Adrenal gland (tissue), 19 donors: ENCODE data around the gene APLP2. TPM values are rescaled to one million over a fixed set of nuclear protein-coding genes. Genes with fewer than 3 reads are reported as not detected.
"Not testable (repeated sequence)": the region's sequence is repeated elsewhere in the genome, so short reads cannot be mapped to it uniquely, and the experiment has no call there.

Source experiments
- DNase-seq, 7 donors: peaks; one replicate each; pipeline ENCODE4 v3.0.0-alpha.2; 2019 to 2020
- H3K27ac ChIP-seq, 5 donors: fragments of 200-600 bp; sonication (generic) in 4 of 5; 1 replicate in 3 of 5; 2 replicates in 2 of 5; pipeline versions ENCODE4 v1.5.1 to v1.8.0; 2016 to 2020; ENCODE audit warnings: mild to moderate bottlenecking in 1 of 5
- H3K27me3 ChIP-seq: fragments of 200-600 bp; 2 replicates; pipeline ENCODE4 v1.8.0; 2021
- H3K36me3 ChIP-seq, 2 donors: fragments of 200-600 bp; replicated peaks in 1 of 2; 1 replicate in 1 of 2; 2 replicates in 1 of 2; pipeline versions ENCODE4 v1.5.1 to v1.8.0; 2018 to 2022
- H3K4me1 ChIP-seq, 2 donors: fragments of 200-600 bp; replicated peaks in 1 of 2; 1 replicate in 1 of 2; 2 replicates in 1 of 2; pipeline versions ENCODE4 v1.5.1 to v1.8.0; 2018 to 2021
- H3K4me3 ChIP-seq, 4 donors: fragments of 200-600 bp; sonication (generic) in 3 of 4; one replicate each; pipeline ENCODE4 v1.5.1; 2016 to 2018
- H3K9me3 ChIP-seq, 3 donors: fragments of 200-600 bp; sonication (generic) in 1 of 3; replicated peaks in 1 of 3; 1 replicate in 2 of 3; 2 replicates in 1 of 3; pipeline versions ENCODE4 v1.5.1 to v1.8.0; 2016 to 2021
- POLR2A ChIP-seq, 2 donors: fragments of 450-650 bp; IDR thresholded peaks; one replicate each; pipeline ENCODE4 v1.6.1; 2017; ENCODE audit warnings: antibody characterized with exemption in 2 of 2, mild to moderate bottlenecking in 2 of 2, moderate library complexity in 1 of 2
- WGBS, 4 donors: extraction: QIAGEN DNeasy Blood & Tissue Kit in 2 of 4; methylation state at CpG; one replicate each; pipeline versions ENCODE4 v1.1.5 to v1.1.7; 2013 to 2017; 5-methylcytosine and 5-hydroxymethylcytosine counted together
- intact Hi-C, 2 donors: fragments of 100-400 bp; cut with DNase I; formaldehyde crosslinking; loops; one replicate each; pipeline versions ENCODE4 v1.14.1 to v1.15.0; 2022 to 2023
- long read RNA-seq, 10 donors: library from polyadenylated mRNA in 3 of 10; unstranded in 2 of 10; stranded (forward) in 1 of 10; transcript quantifications; one replicate each; pipeline ENCODE4 v2.0.0 and lab custom pipeline, GENCODE V29; 2021 to 2026
- polyA plus RNA-seq, 3 donors: library from polyadenylated mRNA; stranded (reverse); fragments of 200-250 nt in 2 of 3; fragments of 350-450 nt in 1 of 3; fragmentation: Illumina TruSeq in 1 of 3; extraction: RNeasy Lipid Tissue Mini Kit (QIAGEN cat#74804) in 1 of 3; gene quantifications; one replicate each; pipeline ENCODE4 v1.2.3, GENCODE V29; 2013 to 2014
- total RNA-seq, 9 donors: library from RNA; depleted of rRNA in 4 of 9; stranded (reverse); fragments of >200 nt in 4 of 9; fragments of 120-200 nt in 1 of 9; fragmentation: NEBNext Ultra II Directional in 1 of 9; extraction: Animal tissue kit (Norgen Biotek cat#: 25700) in 1 of 9; gene quantifications; one replicate each; pipeline versions ENCODE4 v1.1.0 to v1.2.4, GENCODE V29; 2013 to 2023
- TF ChIP-seq, protein P1 (sequence below), 6 experiments: fragments of 450-650 bp in 4 of 6; fragments of 200-600 bp in 2 of 6; sonication (generic) in 1 of 6; IDR thresholded peaks; 1 replicate in 5 of 6; 2 replicates in 1 of 6; pipeline versions ENCODE4 v1.5.1 to v1.8.0; 2016 to 2021; ENCODE audit warnings: antibody characterized with exemption in 6 of 6, mild to moderate bottlenecking in 2 of 6, moderate library complexity in 1 of 6
- donor health status: healthy with polysubstance abuse.
- donor health status: Bipolar disorder and iron deficiency.
- donor health status: DM: yes; HTN: yes; CAD: no.
- donor health status: DM: no; HTN: no; CAD: no.
- donor health status: DM: no; HTN: no; CAD: no.
- donor health status: DM: yes; HTN: yes; CAD: no.

Gene APLP2
- total RNA-seq = 100 to 1,000 TPM; 210 to 374 (median 296) TPM
- polyA plus RNA-seq = 100 to 1,000 TPM in 1 of 3 donors, 10 to 100 TPM in 2; 85.0 to 237 (median 95.6) TPM
- long read RNA-seq, donor 1, transcript APLP2-210 (16 exons, 2,530 nt) = major isoform, 13 of 135 reads
- long read RNA-seq, donor 1, transcript APLP2-203 (17 exons, 3,270 nt) = minor isoform, 6 of 135 reads
- long read RNA-seq, donor 1, partial matches to known transcripts = 109 of 135 reads
- long read RNA-seq, donor 1, other reads (novel, unspliced or antisense) = 0 of 135 reads
- long read RNA-seq, donor 2, transcript APLP2-203 (17 exons, 3,270 nt) = major isoform, 9 of 129 reads
- long read RNA-seq, donor 2, transcript APLP2-210 (16 exons, 2,530 nt) = minor isoform, 7 of 129 reads
- long read RNA-seq, donor 2, partial matches to known transcripts = 107 of 129 reads
- long read RNA-seq, donor 2, other reads (novel, unspliced or antisense) = 0 of 129 reads
- long read RNA-seq, donor 3, transcript APLP2-210 (16 exons, 2,530 nt) = major isoform, 7 of 195 reads
- long read RNA-seq, donor 3, partial matches to known transcripts = 181 of 195 reads
- long read RNA-seq, donor 3, other reads (novel, unspliced or antisense) = 0 of 195 reads
- long read RNA-seq, donor 4, transcript APLP2-210 (16 exons, 2,530 nt) = minor isoform, 7 of 66 reads
- long read RNA-seq, donor 4, transcript APLP2-203 (17 exons, 3,270 nt) = major isoform, 8 of 66 reads
- long read RNA-seq, donor 4, partial matches to known transcripts = 39 of 66 reads
- long read RNA-seq, donor 4, other reads (novel, unspliced or antisense) = 9 of 66 reads
- long read RNA-seq, donor 5, transcript APLP2-203 (17 exons, 3,270 nt) = minor isoform, 207 of 611 reads
- long read RNA-seq, donor 5, transcript APLP2-210 (16 exons, 2,530 nt) = major isoform, 287 of 611 reads
- long read RNA-seq, donor 5, transcript APLP2-201 (18 exons, 3,727 nt) = minor isoform, 36 of 611 reads
- long read RNA-seq, donor 5, partial matches to known transcripts = 28 of 611 reads
- long read RNA-seq, donor 5, other reads (novel, unspliced or antisense) = 52 of 611 reads
- long read RNA-seq, donor 6, partial matches to known transcripts = 44 of 70 reads
- long read RNA-seq, donor 6, other reads (novel, unspliced or antisense) = 18 of 70 reads
- long read RNA-seq, donor 7, transcript APLP2-203 (17 exons, 3,270 nt) = major isoform, 8 of 59 reads
- long read RNA-seq, donor 7, partial matches to known transcripts = 43 of 59 reads
- long read RNA-seq, donor 7, other reads (novel, unspliced or antisense) = 0 of 59 reads
- long read RNA-seq, donor 8, transcript APLP2-203 (17 exons, 3,270 nt) = major isoform, 22 of 196 reads
- long read RNA-seq, donor 8, transcript APLP2-207 (2 exons, 1,590 nt) = minor isoform, 7 of 196 reads
- long read RNA-seq, donor 8, transcript APLP2-210 (16 exons, 2,530 nt) = minor isoform, 17 of 196 reads
- long read RNA-seq, donor 8, partial matches to known transcripts = 145 of 196 reads
- long read RNA-seq, donor 8, other reads (novel, unspliced or antisense) = 0 of 196 reads
- long read RNA-seq, donor 9, transcript APLP2-203 (17 exons, 3,270 nt) = major isoform, 7 of 128 reads
- long read RNA-seq, donor 9, partial matches to known transcripts = 110 of 128 reads
- long read RNA-seq, donor 9, other reads (novel, unspliced or antisense) = 0 of 128 reads
- long read RNA-seq, donor 10, transcript APLP2-203 (17 exons, 3,270 nt) = minor isoform, 6 of 64 reads
- long read RNA-seq, donor 10, transcript APLP2-210 (16 exons, 2,530 nt) = major isoform, 7 of 64 reads
- long read RNA-seq, donor 10, partial matches to known transcripts = 46 of 64 reads
- long read RNA-seq, donor 10, other reads (novel, unspliced or antisense) = 0 of 64 reads

DNA sequence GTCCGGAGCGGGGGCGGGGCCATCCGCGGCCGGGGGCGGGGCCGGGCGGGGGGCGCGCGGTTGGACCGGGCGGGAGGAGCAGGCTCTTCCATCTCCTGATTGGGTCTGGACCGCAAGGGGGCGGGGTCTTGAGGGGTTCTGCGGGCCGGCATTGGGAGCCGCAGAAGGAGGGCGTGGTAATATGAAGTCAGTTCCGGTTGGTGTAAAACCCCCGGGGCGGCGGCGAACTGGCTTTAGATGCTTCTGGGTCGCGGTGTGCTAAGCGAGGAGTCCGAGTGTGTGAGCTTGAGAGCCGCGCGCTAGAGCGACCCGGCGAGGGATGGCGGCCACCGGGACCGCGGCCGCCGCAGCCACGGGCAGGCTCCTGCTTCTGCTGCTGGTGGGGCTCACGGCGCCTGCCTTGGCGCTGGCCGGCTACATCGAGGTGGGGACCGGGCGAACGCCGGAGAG is at the start of gene APLP2:
APLP2 (plus strand) TSS at position 236 of the 450 bp plus-strand sequence; CDS start at position 320, 84 bp downstream.
- peak within 1 kb of the TSS; percentile 64 to 98 (median 70) for H3K4me3 ChIP-seq
- H3K9me3 ChIP-seq = no peaks in the 10 kb centered on the region
- DNase-seq = peak; percentile 99 to 100 (median 99)
- H3K36me3 ChIP-seq = no peaks in the 10 kb centered on the region
- TF ChIP-seq, protein P1, sequence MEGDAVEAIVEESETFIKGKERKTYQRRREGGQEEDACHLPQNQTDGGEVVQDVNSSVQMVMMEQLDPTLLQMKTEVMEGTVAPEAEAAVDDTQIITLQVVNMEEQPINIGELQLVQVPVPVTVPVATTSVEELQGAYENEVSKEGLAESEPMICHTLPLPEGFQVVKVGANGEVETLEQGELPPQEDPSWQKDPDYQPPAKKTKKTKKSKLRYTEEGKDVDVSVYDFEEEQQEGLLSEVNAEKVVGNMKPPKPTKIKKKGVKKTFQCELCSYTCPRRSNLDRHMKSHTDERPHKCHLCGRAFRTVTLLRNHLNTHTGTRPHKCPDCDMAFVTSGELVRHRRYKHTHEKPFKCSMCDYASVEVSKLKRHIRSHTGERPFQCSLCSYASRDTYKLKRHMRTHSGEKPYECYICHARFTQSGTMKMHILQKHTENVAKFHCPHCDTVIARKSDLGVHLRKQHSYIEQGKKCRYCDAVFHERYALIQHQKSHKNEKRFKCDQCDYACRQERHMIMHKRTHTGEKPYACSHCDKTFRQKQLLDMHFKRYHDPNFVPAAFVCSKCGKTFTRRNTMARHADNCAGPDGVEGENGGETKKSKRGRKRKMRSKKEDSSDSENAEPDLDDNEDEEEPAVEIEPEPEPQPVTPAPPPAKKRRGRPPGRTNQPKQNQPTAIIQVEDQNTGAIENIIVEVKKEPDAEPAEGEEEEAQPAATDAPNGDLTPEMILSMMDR (IDR thresholded peaks at IDR 0.05) = no peak
- TF ChIP-seq POLR2A (IDR thresholded peaks at IDR 0.05) = peak; percentile 93 to 95
- 0 to 1% (median 1%) methylated on average over 22 to 51 of the region's 51 CpGs; no CpG with 5 or more reads in 1 of the 4 donors for WGBS, 4 donors
- H3K4me1 ChIP-seq = peaks cover 7 to 16% of the 10 kb centered on the region in 2 donors
- H3K27me3 ChIP-seq = no peaks in the 10 kb centered on the region
- intact Hi-C loops = loop anchor here (10.0 kb wide), 1 partner anchor 55 kb away; no protein-coding TSS in a partner anchor
- H3K27ac ChIP-seq = peak within 1 kb of the TSS; percentile 79 to 96 (median 95)

DNA sequence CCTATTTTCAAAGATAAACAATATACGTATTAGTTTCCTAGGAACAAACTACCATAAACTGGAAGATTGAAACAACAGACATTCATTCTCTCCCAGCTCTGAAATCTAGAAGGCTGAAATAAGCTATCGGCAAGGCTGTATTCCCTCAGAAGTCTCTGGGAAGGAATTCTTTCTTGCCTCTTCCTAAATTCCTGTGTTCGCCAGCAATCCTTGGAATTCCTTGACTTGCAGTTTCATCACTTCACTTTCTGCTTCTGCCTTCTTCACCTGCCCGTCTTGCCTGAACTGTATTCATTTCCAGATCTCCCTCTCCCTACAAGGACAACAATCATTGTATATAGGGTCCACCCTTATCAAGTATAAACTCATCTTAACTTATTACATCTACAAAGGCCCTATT is 49.4 kb upstream of the APLP2 start:
- TF ChIP-seq POLR2A (IDR thresholded peaks at IDR 0.05) = no peak
- TF ChIP-seq, protein P1 (IDR thresholded peaks at IDR 0.05) = no peak
- Histone ChIP-seq H3K4me1 (no peaks in the 10 kb centered on the region), H3K27me3 (no peaks in the 10 kb centered on the region), H3K4me3 (no peak overlapping the region), H3K27ac (no peak overlapping the region), H3K36me3 (no peaks in the 10 kb centered on the region), H3K9me3 (no peaks in the 10 kb centered on the region)
- intact Hi-C loops = no loop called here
- 69 to 81% (median 79%) methylated on average over 4 of the region's 4 CpGs for WGBS, 4 donors
- no peak for DNase-seq

- H3K27me3 ChIP-seq, H3K36me3 ChIP-seq, H3K9me3 ChIP-seq, intact Hi-C loops, H3K27ac ChIP-seq, DNase-seq, H3K4me3 ChIP-seq, H3K4me1 ChIP-seq: not testable (repeated sequence)
- 95 to 97% (median 97%) methylated on average over 6 to 38 of the region's 38 CpGs for WGBS, 4 donors
Measured at GRCh38 chr11:130021606-130022005, 48.1 kb upstream of the APLP2 start.

GRCh38 chr11:130022799-130023198 is 46.9 kb upstream of the APLP2 start:
- H3K4me3 ChIP-seq = no peak overlapping the region
- no peaks in the 10 kb centered on the region for H3K9me3 ChIP-seq
- H3K4me1 ChIP-seq = no peaks in the 10 kb centered on the region
- no peaks in the 10 kb centered on the region for H3K27me3 ChIP-seq
- 87 to 97% (median 95%) methylated on average over 2 of the region's 2 CpGs for WGBS, 4 donors
- intact Hi-C loops = no loop called here
- no peak for DNase-seq
- H3K36me3 ChIP-seq = no peaks in the 10 kb centered on the region
- TF ChIP-seq, protein P1 (IDR thresholded peaks at IDR 0.05) = no peak
- TF ChIP-seq POLR2A (IDR thresholded peaks at IDR 0.05) = no peak
- no peak overlapping the region for H3K27ac ChIP-seq
